Stimulated activated CD4-positive, alpha-beta T cell treated with anti-CD3 and anti-CD28 coated beads, Interleukin-15, amount 100 ng/mL, for 48 hours (primary cell): ENCODE measurements around the gene IGFBP4.
"Not testable (repeated sequence)": the region's sequence is repeated elsewhere in the genome, so short reads cannot be mapped to it uniquely, and the experiment has no call there.

ENCODE experiments used
- DNase-seq, 2 donors: peaks; one replicate each; pipeline ENCODE4 v3.0.0-alpha.2; 2020; ENCODE audit warnings: low read depth in 2 of 2

IGFBP4 gene

GRCh38 chr17:40443196-40443987, at the start of gene IGFBP4:
Gene IGFBP4, plus strand, starts transcription at chr17:40443450. Its CDS starts 286 bp downstream, at chr17:40443736.
- DNase-seq, result peak; percentile 45 to 54

- no peak for DNase-seq
These were observed 44.1 kb upstream of the IGFBP4 start for GRCh38 chr17:40399185-40399584.

- no peak for DNase-seq
These were observed 40.6 kb upstream of the IGFBP4 start for GRCh38 chr17:40402668-40403067.

DNA sequence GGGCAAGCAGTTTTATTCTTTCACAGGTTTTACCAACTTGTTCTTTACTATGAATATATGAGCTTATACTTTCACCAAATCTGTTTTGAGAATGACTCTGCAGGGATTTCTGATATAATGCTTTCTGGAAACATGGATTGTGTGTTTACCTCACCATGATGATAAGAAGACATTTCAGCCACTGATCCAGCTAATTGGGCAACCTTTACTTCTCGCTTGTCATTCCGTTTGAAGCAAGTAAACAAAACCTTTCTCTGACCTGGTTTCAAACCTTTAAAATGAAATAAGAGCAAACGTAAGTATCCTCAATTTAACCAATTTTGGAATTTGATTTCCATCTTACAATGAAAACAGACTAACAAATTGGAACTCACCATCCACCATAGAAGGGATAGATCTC, 39.2 kb upstream of the IGFBP4 start:
- DNase-seq, result no peak

DNA sequence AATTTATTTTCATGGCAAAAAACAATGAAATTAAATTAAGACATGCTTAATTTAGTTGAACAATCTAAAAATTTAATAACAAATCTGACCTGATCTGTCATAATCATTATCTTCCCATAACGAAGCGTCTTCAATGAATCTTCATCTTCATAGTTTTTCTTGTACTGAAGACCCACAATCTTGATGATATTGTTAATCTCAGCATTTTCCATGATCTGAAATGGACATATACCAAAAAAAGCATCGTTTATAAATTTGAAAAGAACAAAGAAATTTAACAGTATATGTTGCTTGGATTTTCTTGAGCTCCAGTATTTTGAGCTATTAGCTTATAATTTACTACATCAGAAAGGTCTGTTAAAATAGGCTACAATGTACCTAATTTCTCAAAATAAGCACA, 35.8 kb upstream of the IGFBP4 start:
- no peak for DNase-seq

DNA sequence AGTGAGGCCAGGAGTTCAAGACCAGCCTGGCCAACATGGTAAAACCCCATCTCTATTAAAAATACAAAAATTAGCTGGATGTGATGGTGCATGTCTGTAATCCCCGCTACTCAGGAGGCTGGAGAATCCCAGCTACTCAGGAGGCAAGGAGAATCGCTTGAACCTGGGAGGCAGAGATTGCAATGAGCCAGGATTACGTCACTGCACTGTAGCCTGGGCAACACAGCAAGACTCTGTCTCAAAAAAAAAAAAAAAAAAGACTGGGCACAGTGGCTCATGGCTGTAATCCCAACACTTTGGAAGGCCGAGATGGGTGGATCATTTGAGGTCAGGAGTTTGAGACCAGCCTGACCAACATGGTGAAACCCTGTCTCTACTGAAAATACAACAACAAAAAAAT, 33.7 kb upstream of the IGFBP4 start:
- DNase-seq, result not testable (repeated sequence)

GRCh38 chr17:40410082-40410481, 33.2 kb upstream of the IGFBP4 start:
- DNase-seq, result no peak

GRCh38 chr17:40411821-40412220, 31.4 kb upstream of the IGFBP4 start:
- DNase-seq, result no peak

DNA sequence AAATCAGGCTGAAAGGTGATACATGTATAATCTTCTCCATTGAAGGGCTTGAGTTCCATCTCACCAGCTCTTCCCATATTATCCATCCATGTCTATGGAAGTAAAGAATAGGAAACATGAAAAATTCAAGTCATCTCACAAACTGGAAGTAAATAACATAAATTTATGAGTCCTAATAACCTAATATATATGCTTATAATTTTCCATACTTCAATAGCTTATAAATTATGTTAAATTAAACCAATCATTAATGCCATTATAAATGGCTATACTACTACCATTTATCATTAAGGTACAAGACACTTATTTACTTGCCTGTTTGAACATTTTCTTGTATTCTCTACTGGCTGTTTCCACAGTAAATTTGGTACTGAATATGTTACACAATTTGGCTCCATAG, 30.4 kb upstream of the IGFBP4 start:
- DNase-seq, result no peak

DNA sequence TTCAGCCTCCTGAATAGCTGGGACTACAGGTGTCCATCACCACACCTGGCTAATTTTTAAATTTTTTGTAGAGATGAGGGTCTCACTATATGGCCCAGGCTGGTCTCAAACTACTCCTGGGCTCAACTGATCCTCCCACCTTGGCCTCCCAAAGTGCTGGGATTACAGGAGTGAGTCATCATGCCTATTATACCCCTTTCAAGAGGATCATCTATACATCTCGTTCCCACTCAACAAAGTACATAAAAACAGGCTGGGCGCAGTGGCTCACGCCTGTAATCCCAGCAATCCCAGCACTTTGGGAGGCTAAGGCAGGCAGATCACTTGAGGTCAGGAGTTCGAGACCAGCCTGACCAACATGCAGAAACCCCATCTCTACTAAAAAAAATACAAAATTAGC, 28.9 kb upstream of the IGFBP4 start:
- DNase-seq, result not testable (repeated sequence)

GRCh38 chr17:40415390-40415789, 27.9 kb upstream of the IGFBP4 start:
- DNase-seq, result no peak

DNA sequence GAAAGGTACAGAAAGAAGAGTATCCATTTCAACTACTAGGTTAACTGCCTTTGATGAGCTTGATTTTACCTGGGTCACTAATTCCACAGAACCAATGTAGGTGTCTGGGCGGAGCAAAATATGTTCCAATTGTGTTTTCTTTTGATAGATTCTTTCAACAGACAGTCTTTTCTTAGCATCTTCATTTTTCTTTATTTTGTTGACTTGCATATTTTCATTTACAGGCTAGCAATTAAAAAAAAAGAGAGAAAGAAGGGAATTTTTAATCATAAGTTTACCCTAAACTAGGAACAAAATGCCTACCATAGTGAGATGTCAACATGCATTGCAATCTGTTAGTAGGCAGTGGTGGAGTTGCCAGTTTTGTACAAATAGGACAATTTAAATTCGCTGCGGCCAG, 26.6 kb upstream of the IGFBP4 start:
- DNase-seq, result no peak

DNA sequence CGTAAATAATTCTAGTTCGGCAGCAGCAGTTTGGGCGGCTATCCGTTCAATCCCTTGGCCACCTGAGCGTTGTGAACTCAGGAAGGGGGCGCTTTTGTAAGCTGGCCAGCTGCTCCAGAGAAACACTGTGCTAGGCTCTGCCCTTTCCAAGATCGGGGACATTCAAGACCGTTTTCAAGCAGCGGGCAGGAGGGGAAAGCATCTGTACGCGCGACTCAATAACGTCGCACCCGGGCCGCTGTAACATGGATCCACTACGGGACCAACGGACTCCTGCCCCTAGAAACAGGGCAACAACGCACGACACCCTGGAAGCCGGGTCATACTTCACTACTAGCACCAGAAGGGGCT, 26.0 kb upstream of the IGFBP4 start:
- no peak for DNase-seq

GRCh38 chr17:40417609-40418427, 25.4 kb upstream of the IGFBP4 start, which contains the start of gene TOP2A:
Gene TOP2A, minus strand, starts transcription at chr17:40417896. Its CDS starts 105 bp downstream, at chr17:40417791.
- peak; percentile 91 to 93 for DNase-seq

- no peak for DNase-seq
These were observed 24.9 kb upstream of the IGFBP4 start for GRCh38 chr17:40418428-40418706.

- no peak for DNase-seq
These were observed 23.5 kb upstream of the IGFBP4 start for GRCh38 chr17:40419559-40420331.

- no peak for DNase-seq
These were observed 20.1 kb upstream of the IGFBP4 start for GRCh38 chr17:40422990-40423633.

DNA sequence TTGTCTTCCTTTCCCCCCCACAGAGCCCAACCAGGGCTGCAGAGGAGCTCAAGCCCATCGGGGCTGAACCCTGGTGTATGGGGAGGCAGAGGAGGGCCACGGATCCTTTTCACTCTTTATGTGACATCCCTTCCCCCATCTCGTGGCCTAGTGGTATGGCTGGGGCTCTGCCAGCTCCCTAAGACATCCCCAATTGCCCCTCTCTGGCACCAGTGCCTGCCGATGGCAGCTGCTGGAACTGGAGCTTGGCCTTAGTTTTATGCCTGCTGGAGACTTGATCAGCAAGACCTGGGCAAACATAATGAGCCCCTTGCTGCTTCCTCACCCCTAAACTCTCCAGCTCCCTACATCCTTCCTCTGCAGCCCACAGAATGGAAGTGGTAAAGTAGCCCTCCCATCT, 17.5 kb upstream of the IGFBP4 start:
- DNase-seq, result no peak

DNA sequence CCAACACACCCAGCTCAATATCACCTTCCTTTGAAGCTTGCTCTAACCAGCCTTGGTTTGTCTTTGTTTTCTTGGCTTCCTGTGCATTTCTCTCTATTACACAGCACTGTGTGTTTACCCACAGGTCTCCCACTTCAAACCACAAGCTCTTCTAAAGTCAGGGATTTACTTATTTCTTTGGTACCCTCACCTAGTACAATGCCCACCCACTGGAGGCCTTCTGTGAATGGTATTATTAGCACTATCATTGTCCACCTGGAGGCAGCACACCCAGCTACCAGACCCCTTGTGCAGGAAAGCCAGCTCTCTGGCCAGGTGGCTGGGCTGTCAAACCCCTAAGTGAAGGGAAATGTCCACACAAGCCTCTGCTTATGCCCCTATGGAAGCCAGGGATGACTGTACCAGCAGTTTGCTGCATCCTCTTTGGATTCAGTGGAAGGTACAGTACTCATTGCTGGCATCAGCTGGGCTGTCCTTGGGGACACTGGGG, 16.2 kb upstream of the IGFBP4 start:
- DNase-seq, result no peak

- no peak for DNase-seq
These were observed 12.7 kb upstream of the IGFBP4 start for GRCh38 chr17:40430272-40431230.

- no peak for DNase-seq
These were observed 12.0 kb upstream of the IGFBP4 start for GRCh38 chr17:40431231-40431602.
